Breast epithelium (tissue), 3 donors: Measurements from ENCODE around the gene RPS28.

ENCODE experiments used
- POLR2A ChIP-seq: fragments of 450-650 bp; IDR thresholded peaks from one replicate; pipeline ENCODE4 v1.6.1; 2016; ENCODE audit warnings: antibody characterized with exemption, mild to moderate bottlenecking, moderate library complexity
- TF ChIP-seq, protein P1 (sequence below), 3 donors: fragments of 450-650 bp; IDR thresholded peaks; one replicate each; pipeline ENCODE4 v1.5.1; 2016 to 2017; ENCODE audit warnings: antibody characterized with exemption in 3 of 3, mild to moderate bottlenecking in 3 of 3, moderate library complexity in 3 of 3

DNA sequence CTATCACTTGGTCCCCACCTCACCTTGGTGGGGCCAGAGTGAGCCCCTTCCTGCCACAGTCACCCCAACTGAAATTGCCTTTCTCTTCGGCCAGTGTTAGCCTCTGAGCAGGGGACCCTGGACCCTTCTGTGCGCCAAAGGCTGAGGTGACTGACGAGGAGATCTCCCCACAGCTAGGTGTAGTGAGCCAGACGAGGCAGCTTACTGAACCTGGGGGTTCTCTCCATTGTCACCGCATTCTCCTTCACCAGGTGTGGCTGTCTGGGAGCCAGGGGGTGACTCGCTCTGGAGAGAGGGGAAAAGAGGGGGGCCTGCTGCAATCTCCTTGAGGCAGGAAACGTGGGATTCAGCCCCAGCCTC, 1.3 kb downstream of the RPS28 start:
- TF ChIP-seq, protein P1, sequence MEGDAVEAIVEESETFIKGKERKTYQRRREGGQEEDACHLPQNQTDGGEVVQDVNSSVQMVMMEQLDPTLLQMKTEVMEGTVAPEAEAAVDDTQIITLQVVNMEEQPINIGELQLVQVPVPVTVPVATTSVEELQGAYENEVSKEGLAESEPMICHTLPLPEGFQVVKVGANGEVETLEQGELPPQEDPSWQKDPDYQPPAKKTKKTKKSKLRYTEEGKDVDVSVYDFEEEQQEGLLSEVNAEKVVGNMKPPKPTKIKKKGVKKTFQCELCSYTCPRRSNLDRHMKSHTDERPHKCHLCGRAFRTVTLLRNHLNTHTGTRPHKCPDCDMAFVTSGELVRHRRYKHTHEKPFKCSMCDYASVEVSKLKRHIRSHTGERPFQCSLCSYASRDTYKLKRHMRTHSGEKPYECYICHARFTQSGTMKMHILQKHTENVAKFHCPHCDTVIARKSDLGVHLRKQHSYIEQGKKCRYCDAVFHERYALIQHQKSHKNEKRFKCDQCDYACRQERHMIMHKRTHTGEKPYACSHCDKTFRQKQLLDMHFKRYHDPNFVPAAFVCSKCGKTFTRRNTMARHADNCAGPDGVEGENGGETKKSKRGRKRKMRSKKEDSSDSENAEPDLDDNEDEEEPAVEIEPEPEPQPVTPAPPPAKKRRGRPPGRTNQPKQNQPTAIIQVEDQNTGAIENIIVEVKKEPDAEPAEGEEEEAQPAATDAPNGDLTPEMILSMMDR (IDR thresholded peaks at IDR 0.05) = no peak
- TF ChIP-seq POLR2A = no peak
